Endometrial microvascular endothelial cells (primary cell): ENCODE measurements around the gene FBXO33. TPM values are rescaled to one million over a fixed set of nuclear protein-coding genes. Genes with fewer than 3 reads are reported as not detected.

Source experiments
- in situ Hi-C: cut with HindIII; loops from 2 replicates; pipeline ENCODE4 v1.10.0; 2017; ENCODE audit warnings: low sequenced_read_pairs, low pct_unique_long_range_greater_than_20kb; ENCODE audit errors: inconsistent ontology term
- total RNA-seq: library from RNA; depleted of rRNA; stranded (reverse); fragments of >200 nt; gene quantifications from one replicate; pipeline ENCODE4 v1.2.3, GENCODE V29; 2015; ENCODE audit errors: inconsistent ontology term

The FBXO33 gene, protein sequence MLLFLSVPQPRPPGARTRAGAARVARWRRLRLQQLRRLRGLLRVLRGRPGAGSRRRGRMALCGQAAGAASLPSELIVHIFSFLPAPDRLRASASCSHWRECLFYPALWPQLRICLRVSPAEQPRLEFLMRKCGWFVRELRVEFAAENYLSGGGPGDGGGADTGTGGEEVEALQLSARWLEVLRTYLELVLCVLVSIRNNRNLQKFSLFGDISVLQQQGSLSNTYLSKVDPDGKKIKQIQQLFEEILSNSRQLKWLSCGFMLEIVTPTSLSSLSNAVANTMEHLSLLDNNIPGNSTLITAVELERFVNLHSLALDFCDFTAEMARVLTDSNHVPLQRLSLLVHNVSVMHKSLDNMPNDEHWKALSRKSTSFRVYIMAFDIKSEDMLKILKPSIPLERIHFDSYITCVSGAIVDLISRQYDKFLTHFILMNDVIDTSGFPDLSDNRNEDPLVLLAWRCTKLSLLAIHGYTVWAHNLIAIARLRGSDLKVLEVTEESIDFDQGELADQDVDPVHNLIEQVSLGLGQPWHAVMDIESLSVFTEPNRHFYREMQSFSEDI
- total RNA-seq: 5.2 TPM

DNA sequence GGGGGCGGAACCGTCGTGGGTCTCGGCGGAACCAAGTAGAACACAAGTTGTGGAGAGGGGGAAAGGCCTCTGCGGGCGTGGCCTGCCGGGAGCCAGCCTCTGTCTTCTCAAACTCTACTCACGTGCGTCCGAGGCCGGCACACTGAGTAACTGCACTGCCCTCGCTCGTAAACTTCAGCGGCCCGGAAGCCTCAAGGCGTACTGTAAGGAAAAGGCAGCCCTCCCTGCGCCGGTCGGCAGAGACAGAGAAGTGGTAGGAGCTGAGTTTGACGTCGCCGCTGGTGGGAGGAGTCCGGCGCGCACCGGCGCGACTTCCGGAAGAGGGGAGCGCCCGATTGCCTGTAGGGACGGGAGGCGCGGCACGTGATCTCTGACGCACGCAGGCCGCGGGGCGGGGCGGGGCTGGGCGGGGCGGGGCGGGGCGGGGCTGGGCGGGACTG is at the start of gene FBXO33:
FBXO33 (minus strand) TSS at position 255 of the 440 bp plus-strand sequence. CDS start 271 bp downstream, outside the sequence.
- in situ Hi-C loops: no loop called here

DNA sequence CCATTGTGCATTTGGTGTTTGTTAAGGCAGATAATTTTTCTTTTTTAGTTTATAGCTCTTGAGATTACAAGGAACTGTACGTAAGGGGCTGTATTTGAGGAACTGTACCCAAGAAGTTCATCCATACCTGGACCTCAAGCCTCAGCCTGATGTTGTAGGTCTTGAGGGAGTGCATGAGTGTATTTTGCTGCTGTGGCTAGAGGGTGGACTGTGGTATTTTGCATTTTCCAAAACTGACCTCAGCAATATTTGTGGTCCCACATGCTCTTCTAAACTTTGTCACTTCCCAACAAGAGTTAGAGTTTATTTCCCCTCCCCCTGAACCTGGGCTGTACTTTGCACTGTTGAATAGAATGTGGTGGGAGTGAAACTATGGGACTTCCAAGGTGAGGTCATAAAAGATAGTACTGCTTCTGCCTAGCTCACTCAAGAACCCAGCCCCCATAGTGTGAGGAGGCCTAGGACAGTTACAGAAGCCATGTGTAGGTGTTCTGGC is 42.2 kb upstream of the FBXO33 start:
- in situ Hi-C loops: no loop called here

DNA sequence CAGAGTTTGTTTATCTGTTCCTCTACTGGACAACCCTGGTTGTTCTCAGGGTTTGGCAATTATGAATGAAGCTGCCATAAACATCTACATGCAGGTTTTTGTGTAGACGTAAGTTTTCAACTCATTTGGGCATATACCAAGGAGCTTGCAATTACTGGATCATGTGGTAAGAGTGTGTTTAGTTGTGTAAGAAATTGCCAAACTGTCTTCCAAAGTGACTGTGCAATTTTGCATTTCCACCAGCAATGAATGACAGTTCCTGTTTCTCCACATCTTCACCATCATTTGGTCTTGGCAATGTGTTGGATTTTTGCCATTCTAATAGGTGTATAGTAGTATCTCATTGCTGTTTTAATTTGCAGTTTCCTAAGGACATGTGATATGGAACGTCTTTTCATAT is 39.8 kb upstream of the FBXO33 start:
- in situ Hi-C loops: no loop called here

GRCh38 chr14:39469094-39469710 is 37.0 kb upstream of the FBXO33 start:
- in situ Hi-C loops: no loop called here

GRCh38 chr14:39467889-39468524 is 35.8 kb upstream of the FBXO33 start:
- in situ Hi-C loops: no loop called here

DNA sequence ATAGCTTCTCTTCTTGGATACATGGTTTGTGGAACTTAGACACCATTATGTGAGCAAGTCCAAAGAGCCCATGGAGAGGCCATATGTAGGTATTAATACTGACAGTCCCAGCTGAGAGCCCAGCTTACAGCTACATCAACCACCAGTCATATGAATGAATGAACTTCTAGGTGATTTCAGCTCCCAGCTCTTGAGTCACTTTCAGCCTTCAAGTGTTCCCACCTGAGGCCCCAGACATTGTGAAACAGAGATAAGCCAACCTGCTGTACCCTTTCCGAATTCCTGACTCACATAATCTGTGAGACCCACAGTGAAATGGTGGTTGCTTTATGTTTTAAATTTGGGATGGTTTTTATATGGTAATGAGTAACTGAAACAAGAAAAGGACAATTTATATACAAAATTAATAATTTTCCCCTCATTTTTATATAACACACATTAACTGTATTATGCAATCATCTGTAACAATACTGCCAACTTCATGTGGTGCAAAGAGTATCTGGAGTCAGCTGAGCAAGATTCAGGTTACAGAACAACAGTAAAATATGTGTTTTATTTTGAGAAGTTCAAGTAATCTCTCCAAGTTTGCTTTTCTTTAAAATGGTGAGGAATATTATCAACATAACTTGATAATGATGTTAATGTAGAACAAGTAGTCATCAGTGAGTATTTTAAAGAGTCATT is 27.7 kb upstream of the FBXO33 start:
- in situ Hi-C loops: no loop called here

DNA sequence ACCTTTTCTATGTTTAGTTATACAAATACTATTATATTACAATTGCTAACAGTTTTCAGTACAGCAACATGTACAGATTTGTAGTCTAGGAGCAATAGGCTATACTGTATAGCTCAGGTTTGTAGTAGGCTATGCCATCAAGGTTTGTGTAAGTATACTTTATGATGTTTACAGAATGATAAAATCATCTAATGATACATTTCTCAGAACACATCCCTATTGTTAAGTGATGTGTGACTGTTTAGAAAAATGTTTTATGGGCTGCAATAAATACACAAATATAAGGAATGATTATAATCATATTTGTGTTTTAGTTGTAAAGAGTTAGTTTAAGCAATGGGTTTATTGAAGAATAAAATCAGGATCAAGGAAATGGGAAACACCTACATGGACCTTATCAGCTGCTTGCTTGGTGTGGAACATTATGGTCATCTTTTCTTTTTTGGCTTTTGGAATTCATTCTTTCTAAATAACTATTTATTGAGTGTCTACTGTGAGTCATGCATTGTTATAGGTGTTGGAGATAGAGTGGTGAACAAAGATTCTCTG is 24.5 kb upstream of the FBXO33 start:
- in situ Hi-C loops: no loop called here

GRCh38 chr14:39454906-39455539 is 22.8 kb upstream of the FBXO33 start:
- in situ Hi-C loops: no loop called here

DNA sequence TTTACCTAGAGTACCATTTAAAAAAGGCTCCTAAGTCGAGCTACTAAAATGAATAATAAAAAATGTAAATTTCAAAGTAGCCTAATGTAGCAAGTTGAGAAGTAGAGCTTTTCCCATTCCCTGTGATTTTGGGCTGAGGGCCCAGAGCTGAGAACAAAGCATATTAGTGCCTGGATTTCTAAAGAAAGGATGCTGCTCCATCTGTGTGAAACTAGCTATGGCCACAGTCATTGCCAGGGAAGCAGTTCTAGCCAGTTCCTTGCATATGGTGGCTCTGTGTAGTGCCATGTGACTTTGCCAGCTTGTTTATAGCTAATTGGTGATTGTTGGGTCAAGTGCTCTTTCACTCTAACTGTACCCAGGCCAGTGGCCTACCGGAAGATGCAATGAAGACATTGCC is 20.4 kb upstream of the FBXO33 start:
- in situ Hi-C loops: no loop called here

- in situ Hi-C loops: no loop called here
Measured at GRCh38 chr14:39451811-39452210, 19.6 kb upstream of the FBXO33 start.

- in situ Hi-C loops: no loop called here
Measured at GRCh38 chr14:39447175-39447661, 15.0 kb upstream of the FBXO33 start.

GRCh38 chr14:39446131-39446744 is 14.0 kb upstream of the FBXO33 start:
- in situ Hi-C loops: no loop called here

DNA sequence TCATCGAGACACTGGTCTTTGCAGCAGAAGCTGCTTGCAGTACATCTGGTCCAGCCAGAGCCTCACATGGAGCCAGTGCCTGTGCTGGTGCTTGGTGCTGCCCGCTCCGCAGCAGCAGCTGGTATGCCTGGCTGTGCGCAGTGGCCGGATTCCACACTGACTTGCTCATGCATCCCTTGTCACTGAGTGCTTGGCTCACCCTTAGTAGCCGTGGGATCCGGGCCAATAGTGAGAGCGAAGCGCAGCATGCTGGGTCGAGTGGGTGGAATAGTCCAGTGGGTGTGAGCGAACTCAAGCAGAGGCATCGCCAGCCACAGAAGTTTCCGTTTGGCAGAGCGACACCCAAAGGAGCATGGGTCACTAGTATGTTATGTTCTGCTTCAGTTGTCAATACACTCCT is 10.1 kb upstream of the FBXO33 start:
- in situ Hi-C loops: no loop called here

DNA sequence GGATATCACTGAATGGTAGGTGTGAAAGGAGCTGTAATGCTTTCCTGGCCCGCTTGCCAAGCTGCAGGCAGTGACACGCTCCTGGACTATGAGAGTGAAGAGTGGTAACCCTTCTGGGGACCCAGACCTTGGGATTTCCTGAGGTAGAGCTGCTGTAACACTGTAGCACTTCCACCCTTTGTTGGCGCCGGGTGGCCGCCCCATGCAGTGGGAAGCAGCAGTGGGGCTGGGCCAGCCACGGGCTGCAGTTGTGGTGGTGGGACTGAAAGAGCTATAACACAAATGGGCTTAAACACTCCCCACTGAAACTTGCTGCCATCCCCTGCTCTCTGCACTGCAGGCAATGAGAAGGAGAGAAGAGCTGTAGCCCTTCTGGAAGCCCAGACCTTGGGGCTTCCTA is 9.6 kb upstream of the FBXO33 start:
- in situ Hi-C loops: no loop called here

DNA sequence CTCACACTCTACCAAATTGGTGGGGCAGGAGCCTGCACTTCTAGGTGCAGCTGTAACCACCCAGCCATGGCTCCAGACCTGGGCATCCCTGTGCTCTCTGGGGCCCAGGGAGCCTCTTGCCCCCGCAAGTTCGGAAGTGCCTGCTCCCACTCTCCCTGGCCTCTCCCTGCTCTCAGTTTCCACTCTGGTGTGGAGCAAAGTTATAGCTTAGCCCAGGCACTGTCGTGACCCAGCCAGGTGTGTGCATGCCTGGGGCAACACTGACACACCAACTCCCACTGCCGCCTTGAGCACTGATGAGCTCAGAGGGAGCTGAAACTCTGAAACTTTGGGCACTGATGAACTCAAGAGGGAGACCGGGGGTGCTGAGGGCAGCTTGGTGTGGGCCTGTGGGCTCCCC is 8.7 kb upstream of the FBXO33 start:
- in situ Hi-C loops: no loop called here

DNA sequence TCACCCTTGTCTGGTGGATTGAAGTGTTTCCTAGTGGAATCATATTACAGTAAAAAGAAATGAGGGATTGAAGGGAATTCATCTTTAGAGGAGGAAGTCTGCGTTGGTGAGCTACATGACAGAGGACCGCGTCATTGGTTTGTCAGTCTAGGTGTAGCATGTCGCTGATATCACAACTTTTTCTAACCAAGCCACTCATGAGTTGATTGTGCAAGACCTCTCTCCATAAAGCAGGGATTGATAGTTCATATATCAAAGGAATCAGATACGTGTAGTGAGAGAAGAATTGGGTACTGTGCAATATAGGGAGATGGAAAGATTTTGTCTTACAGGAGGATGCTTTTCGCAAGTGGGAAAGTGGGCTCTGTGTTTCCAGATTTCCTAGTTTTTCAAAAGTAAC is 3.0 kb upstream of the FBXO33 start:
- in situ Hi-C loops: no loop called here

GRCh38 chr14:39434401-39434800 is 2.2 kb upstream of the FBXO33 start:
- in situ Hi-C loops: no loop called here

DNA sequence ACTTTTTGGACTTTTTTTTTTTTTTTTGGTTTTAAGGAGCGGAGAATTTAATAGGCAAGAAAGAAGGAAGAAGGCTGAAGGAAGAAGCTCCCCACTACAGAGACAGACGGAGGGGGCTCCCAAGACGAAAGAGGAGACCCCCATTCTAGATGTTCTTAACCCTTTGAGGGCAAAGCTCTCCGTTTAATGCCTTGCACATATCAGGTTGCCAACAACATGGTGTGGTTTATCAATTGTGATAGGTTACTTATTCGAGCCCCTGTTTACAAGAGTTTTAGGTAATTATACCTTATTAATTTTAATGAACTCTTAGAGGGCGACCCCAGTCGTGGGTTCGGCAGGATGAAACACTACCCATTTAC is 1.2 kb upstream of the FBXO33 start:
- in situ Hi-C loops: no loop called here
